CD14-positive monocyte (primary cell): ENCODE measurements around the gene CNOT4. TPM values are rescaled to one million over a fixed set of nuclear protein-coding genes. Genes with fewer than 3 reads are reported as not detected.
A peak's percentile ranks its signal among the peaks of the same experiment; 100 is the strongest.

Experiments used
- DNase-seq, 3 donors: peaks; one replicate each; pipeline ENCODE4 v3.0.0-alpha.2; 2011 to 2022
- H2AFZ ChIP-seq: 2 replicates; pipeline ENCODE4 v1.6.0; 2012; ENCODE audit warnings: mild to moderate bottlenecking, low read depth, low read length, inconsistent platforms; ENCODE audit not compliant: insufficient read depth, poor library complexity, severe bottlenecking
- H3K27ac ChIP-seq, 2 donors: 1 replicate in 1 of 2; 2 replicates in 1 of 2; pipeline ENCODE4 v1.5.1; 2012 to 2013; ENCODE audit warnings: low read length in 2 of 2, control low read depth in 1 of 2, inconsistent platforms in 1 of 2, low read depth in 1 of 2, mild to moderate bottlenecking in 1 of 2
- H3K27me3 ChIP-seq, 2 donors: one replicate each; pipeline versions ENCODE4 v1.6.0 to v1.6.1; 2011 to 2013; ENCODE audit warnings: low read length in 2 of 2; ENCODE audit not compliant: control insufficient read depth in 2 of 2, insufficient read depth in 2 of 2
- H3K36me3 ChIP-seq, 2 donors: replicated peaks in 1 of 2; 1 replicate in 1 of 2; 2 replicates in 1 of 2; pipeline versions ENCODE4 v1.5.1 to v1.6.1; 2012 to 2013; ENCODE audit warnings: low read length in 2 of 2, control low read depth in 1 of 2, inconsistent platforms in 1 of 2, mild to moderate bottlenecking in 1 of 2; ENCODE audit not compliant: insufficient read depth in 2 of 2, control insufficient read depth in 1 of 2
- H3K4me1 ChIP-seq, 2 donors: 1 replicate in 1 of 2; 2 replicates in 1 of 2; pipeline versions ENCODE4 v1.5.1 to v1.6.1; 2012 to 2013; ENCODE audit warnings: low read length in 2 of 2, control low read depth in 1 of 2, inconsistent platforms in 1 of 2, mild to moderate bottlenecking in 1 of 2, moderate library complexity in 1 of 2; ENCODE audit not compliant: insufficient read depth in 2 of 2, control insufficient read depth in 1 of 2
- H3K4me2 ChIP-seq: replicated peaks from 2 replicates; pipeline ENCODE3; 2012; ENCODE audit warnings: low read length, moderate library complexity, mild to moderate bottlenecking; ENCODE audit not compliant: poor library complexity, severe bottlenecking; ENCODE audit errors: extremely low read depth
- H3K4me3 ChIP-seq, 3 experiments: fragments of 200-600 bp in 1 of 3; sonication (generic) in 1 of 3; replicated peaks in 1 of 3; 1 replicate in 2 of 3; 2 replicates in 1 of 3; pipeline ENCODE4 v1.5.1; 2011 to 2013; ENCODE audit warnings: low read length in 3 of 3, mild to moderate bottlenecking in 3 of 3, control low read depth in 2 of 3, low read depth in 2 of 3, inconsistent platforms in 1 of 3, moderate library complexity in 1 of 3
- H3K79me2 ChIP-seq: 2 replicates; pipeline ENCODE4 v1.6.0; 2012; ENCODE audit warnings: mild to moderate bottlenecking, control low read depth, inconsistent platforms, low read length, moderate library complexity; ENCODE audit not compliant: insufficient read depth
- H3K9ac ChIP-seq: 2 replicates; pipeline ENCODE4 v1.6.0; 2017; ENCODE audit warnings: low read length, mild to moderate bottlenecking; ENCODE audit not compliant: insufficient read depth, poor library complexity, severe bottlenecking
- H3K9me3 ChIP-seq, 2 donors: replicated peaks in 1 of 2; 1 replicate in 1 of 2; 2 replicates in 1 of 2; pipeline versions ENCODE4 v1.5.1 to v1.6.1; 2012 to 2013; ENCODE audit warnings: low read length in 2 of 2, control low read depth in 1 of 2; ENCODE audit not compliant: control insufficient read depth in 1 of 2, insufficient read depth in 1 of 2
- H4K20me1 ChIP-seq: 2 replicates; pipeline ENCODE4 v1.6.0; 2012; ENCODE audit warnings: mild to moderate bottlenecking, low read length, control low read depth, moderate library complexity; ENCODE audit not compliant: insufficient read depth
- H3K27ac Mint-ChIP-seq, 7 donors: one replicate each; pipeline ENCODE4 v1.8.0; 2020; ENCODE audit warnings: mild to moderate bottlenecking in 7 of 7, mixed read lengths in 7 of 7, moderate library complexity in 6 of 7, inconsistent platforms in 2 of 7
- H3K27me3 Mint-ChIP-seq, 3 donors: one replicate each; pipeline ENCODE4 v1.8.0; 2021 to 2022; ENCODE audit warnings: low read depth in 3 of 3, mild to moderate bottlenecking in 3 of 3, mixed read lengths in 3 of 3, moderate library complexity in 3 of 3, inconsistent platforms in 1 of 3
- H3K36me3 Mint-ChIP-seq, 2 donors: one replicate each; pipeline ENCODE4 v1.8.0; 2020; ENCODE audit warnings: mixed read lengths in 2 of 2, inconsistent platforms in 1 of 2, mild to moderate bottlenecking in 1 of 2
- H3K4me1 Mint-ChIP-seq: one replicate; pipeline ENCODE4 v1.8.0; 2020; ENCODE audit warnings: mild to moderate bottlenecking, mixed read lengths
- H3K4me3 Mint-ChIP-seq, 2 donors: one replicate each; pipeline ENCODE4 v1.8.0; 2020; ENCODE audit warnings: mild to moderate bottlenecking in 2 of 2, mixed read lengths in 2 of 2, moderate library complexity in 1 of 2
- H3K9me3 Mint-ChIP-seq, 7 donors: one replicate each; pipeline ENCODE4 v1.8.0; 2020 to 2022; ENCODE audit warnings: mixed read lengths in 7 of 7, mild to moderate bottlenecking in 6 of 7, moderate library complexity in 6 of 7, inconsistent platforms in 2 of 7
- CTCF ChIP-seq: fragments of 200-600 bp; IDR thresholded peaks from one replicate; pipeline ENCODE4 v1.8.0; 2022; ENCODE audit warnings: antibody characterized with exemption, mild to moderate bottlenecking
- WGBS: methylation state at CpG from one replicate; pipeline ENCODE4 v1.1.5; 2013; ENCODE audit warnings: missing lambda C conversion rate; ENCODE audit not compliant: insufficient coverage; 5-methylcytosine and 5-hydroxymethylcytosine counted together
- intact Hi-C, 2 donors: fragments of 100-400 bp; cut with micrococcal nuclease; formaldehyde crosslinking; loops; one replicate each; pipeline versions ENCODE4 v1.15.0 to v1.15.1; 2023
- polyA plus RNA-seq, 3 donors: library from polyadenylated mRNA; depleted of rRNA in 1 of 3; unstranded in 2 of 3; stranded (reverse) in 1 of 3; fragments of 300-500 nt in 2 of 3; fragments of >200 nt in 1 of 3; fragmentation: Illumina TruSeq in 2 of 3; gene quantifications; 1 replicate in 2 of 3; 2 replicates in 1 of 3; pipeline ENCODE4 v1.2.3, GENCODE V29; 2012 to 2021

Gene CNOT4
- polyA plus RNA-seq, 3 donors: 4.3 to 7.9 (median 6.3) TPM

- Histone ChIP-seq H3K4me1 (peaks cover 20 to 25% of the 10 kb centered on the region in 2 donors), H3K27me3 (no peaks in the 10 kb centered on the region), H3K79me2 (no peaks in the 10 kb centered on the region), H4K20me1 (no peaks in the 10 kb centered on the region), H2AFZ (no peak overlapping the region), H3K9me3 (no peaks in the 10 kb centered on the region), H3K36me3 (no peaks in the 10 kb centered on the region), H3K9ac (no peak overlapping the region), H3K4me3 (no peak overlapping the region), H3K27ac (no peak overlapping the region), H3K4me2 (no peak overlapping the region)
- H3K4me1 Mint-ChIP-seq: peaks cover 24% of the 10 kb centered on the region
- intact Hi-C loops: no loop called here
- WGBS: no CpG with 5 or more reads among the region's 2 CpGs
- no peak for TF ChIP-seq CTCF
- no peaks in the 10 kb centered on the region for H3K36me3 Mint-ChIP-seq
- peaks cover 0 to 3% (median 1%) of the 10 kb centered on the region in 3 donors for H3K27me3 Mint-ChIP-seq
- peaks cover 0 to 2% (median 0%) of the 10 kb centered on the region in 7 donors for H3K9me3 Mint-ChIP-seq
- no peak overlapping the region for H3K4me3 Mint-ChIP-seq
- no peak overlapping the region for H3K27ac Mint-ChIP-seq
- no peak for DNase-seq
Measured at GRCh38 chr7:135539629-135540028, 29.7 kb upstream of the CNOT4 start.

GRCh38 chr7:135538376-135538775 lies 28.5 kb upstream of the CNOT4 start:
- no peak for DNase-seq
- Histone ChIP-seq H3K27ac (peak overlapping the region in 1 of 2 donors; percentile 71), H3K9ac (no peak overlapping the region), H3K4me3 (no peak overlapping the region), H3K4me1 (peaks cover 20 to 25% of the 10 kb centered on the region in 2 donors), H3K4me2 (peak overlapping the region; percentile 48), H3K36me3 (no peaks in the 10 kb centered on the region), H4K20me1 (no peaks in the 10 kb centered on the region), H2AFZ (no peak overlapping the region), H3K79me2 (no peaks in the 10 kb centered on the region), H3K27me3 (no peaks in the 10 kb centered on the region), H3K9me3 (no peaks in the 10 kb centered on the region)
- H3K9me3 Mint-ChIP-seq: peaks cover 0 to 2% (median 0%) of the 10 kb centered on the region in 7 donors
- H3K27ac Mint-ChIP-seq: peak overlapping the region in 6 of 7 donors; percentile 21 to 80 (median 62)
- no peak overlapping the region for H3K4me3 Mint-ChIP-seq
- no peak for TF ChIP-seq CTCF
- no peaks in the 10 kb centered on the region for H3K36me3 Mint-ChIP-seq
- peaks cover 26% of the 10 kb centered on the region for H3K4me1 Mint-ChIP-seq
- intact Hi-C loops: no loop called here
- no CpG with 5 or more reads among the region's 3 CpGs for WGBS
- peaks cover 0 to 3% (median 1%) of the 10 kb centered on the region in 3 donors for H3K27me3 Mint-ChIP-seq
